ENCODE results near the gene ASB17. TPM values are rescaled to one million over a fixed set of nuclear protein-coding genes. Genes with fewer than 3 reads are reported as not detected.
A peak's percentile ranks its signal among the peaks of the same experiment; 100 is the strongest.
"Not testable (repeated sequence)": the region's sequence is repeated elsewhere in the genome, so short reads cannot be mapped to it uniquely, and the experiment has no call there.

Gene ASB17, protein sequence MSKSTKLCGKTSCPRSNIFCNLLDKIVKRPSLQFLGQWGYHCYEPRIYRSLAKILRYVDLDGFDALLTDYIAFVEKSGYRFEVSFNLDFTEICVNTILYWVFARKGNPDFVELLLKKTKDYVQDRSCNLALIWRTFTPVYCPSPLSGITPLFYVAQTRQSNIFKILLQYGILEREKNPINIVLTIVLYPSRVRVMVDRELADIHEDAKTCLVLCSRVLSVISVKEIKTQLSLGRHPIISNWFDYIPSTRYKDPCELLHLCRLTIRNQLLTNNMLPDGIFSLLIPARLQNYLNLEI
- not detected for total RNA-seq

DNA sequence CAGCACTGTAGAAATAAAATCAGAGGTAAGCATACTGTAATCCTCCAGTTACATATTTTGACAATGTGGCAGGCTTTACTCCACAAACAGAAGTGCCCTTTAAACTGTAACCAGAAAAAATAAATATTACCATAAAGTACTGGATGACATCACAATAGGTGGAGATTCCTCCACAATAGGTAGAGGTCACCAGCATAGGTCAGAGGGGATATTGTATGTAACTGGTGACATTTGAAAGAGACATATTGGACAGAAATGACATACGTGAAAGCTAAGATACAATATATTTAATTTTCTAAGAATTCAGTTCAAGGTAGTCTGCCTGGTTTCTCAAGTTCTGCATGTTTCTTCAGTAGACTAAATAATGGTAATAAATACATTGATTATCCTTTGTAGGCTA lies at the start of gene ASB17:
Gene ASB17 (minus strand): TSS at position 101 of the 400 bp plus-strand sequence. CDS start 113 bp downstream, outside the sequence.
- DNase-seq (ENCODE audit: low spot score) (no peak), ATAC-seq (no peak)
- intact Hi-C loops (cut with DNase I): no loop called here

DNA sequence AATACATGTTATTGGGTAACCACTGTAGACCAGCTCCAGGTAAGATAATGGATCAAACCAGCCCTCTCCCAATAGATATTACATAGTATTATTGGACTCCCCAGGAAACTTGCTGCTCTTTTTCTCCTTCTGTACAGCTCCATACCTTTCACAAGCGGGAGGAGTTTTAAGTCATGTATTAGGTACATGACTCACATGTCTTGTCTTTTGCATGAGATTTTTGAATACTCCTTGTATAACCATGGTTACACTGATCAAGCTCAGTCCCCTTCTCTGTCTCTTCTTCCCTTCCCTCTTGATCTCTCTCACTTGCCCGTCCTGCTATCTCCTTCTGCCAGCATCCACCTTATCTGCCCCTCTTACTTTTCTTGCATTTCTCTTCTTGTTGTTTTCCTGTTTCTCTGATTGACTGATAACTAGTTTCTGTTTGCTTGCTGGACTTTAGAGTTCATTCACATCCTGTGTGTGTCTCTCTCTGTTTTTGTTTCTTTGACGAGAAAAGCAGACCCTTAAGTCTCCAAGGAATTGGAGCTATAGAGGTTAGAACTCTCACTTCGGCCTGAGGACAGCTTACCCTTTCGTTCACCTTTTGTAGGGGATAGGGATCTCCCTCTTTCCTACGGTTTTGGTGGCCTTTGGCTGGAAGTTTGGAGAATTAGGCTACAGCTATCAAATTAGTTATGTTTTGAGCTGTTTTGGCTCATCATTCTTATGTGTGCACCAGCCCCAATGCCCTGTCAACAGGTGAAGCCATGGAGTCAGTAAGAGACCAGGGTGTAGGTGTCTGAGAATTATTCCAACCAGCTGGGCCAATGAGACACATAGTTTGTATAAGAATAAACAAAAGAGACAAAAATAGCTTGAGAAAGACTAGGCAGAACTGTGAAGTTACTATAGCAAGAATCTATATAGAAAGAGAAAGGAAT lies 49.0 kb upstream of the ASB17 start:
- intact Hi-C loops (cut with DNase I): no loop called here
- DNase-seq (ENCODE audit: low spot score) (no peak), ATAC-seq (no peak)

DNA sequence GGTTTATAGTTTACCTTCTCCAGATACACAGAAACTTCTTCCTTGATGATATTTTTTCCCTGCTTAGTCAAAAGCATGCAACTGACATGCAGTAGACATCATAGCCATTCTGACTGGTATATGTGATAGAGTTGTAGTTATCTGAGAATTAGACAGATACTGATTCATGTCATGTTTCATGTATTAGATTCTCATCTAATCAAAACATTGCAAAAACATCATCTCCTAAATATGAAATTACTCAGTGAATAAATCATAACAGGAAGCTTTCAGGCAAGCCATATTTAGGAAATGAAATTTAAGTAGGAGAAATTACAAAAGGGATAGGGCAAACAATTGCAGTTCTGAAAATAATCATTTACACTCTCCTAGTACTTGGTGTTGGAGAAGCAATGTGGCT lies 38.4 kb upstream of the ASB17 start:
- no peak for DNase-seq (ENCODE audit: low spot score)
- no peak for ATAC-seq
- intact Hi-C loops (cut with DNase I): no loop called here

DNA sequence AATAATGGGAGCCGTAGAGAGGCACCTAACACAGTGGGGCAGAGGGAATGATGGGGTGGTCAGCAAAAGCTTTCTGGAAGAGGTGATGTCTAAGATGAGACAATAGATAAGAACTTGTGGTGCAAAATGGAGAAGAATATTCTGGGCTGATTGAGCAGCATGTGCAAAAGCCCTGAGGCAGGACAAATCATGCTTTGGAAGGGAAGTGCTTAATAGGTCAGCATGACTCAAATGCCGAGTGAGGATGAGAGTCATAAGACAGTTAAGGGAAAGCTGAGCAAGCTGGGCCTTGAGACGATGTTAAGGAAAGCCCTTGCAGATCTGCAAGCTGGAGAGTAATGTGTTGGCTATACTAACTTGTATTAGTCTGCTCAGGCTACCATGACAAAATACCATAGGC lies 37.3 kb upstream of the ASB17 start:
- no peak for ATAC-seq
- intact Hi-C loops (cut with DNase I): no loop called here
- no peak for DNase-seq (ENCODE audit: low spot score)

DNA sequence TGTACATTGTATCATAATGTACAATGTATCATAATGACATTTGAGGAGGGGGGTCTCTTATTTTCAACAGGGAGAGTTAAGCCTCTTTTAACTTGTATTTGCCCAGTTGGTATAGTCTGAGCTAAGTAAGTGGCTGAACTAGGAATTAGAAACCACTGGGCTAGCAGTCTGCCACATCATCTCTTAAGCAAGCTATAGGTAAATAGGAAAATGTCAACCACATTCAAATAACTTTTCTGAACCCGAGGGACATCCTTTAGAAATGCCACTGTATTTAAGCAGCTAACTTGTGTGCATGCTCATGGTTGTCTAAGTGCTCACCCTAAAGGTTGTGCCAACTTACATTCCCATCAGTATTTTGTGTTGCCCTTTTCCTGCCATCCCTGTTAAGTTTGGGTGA lies 35.5 kb upstream of the ASB17 start:
- no peak for DNase-seq (ENCODE audit: low spot score)
- intact Hi-C loops (cut with DNase I): no loop called here
- ATAC-seq: no peak

DNA sequence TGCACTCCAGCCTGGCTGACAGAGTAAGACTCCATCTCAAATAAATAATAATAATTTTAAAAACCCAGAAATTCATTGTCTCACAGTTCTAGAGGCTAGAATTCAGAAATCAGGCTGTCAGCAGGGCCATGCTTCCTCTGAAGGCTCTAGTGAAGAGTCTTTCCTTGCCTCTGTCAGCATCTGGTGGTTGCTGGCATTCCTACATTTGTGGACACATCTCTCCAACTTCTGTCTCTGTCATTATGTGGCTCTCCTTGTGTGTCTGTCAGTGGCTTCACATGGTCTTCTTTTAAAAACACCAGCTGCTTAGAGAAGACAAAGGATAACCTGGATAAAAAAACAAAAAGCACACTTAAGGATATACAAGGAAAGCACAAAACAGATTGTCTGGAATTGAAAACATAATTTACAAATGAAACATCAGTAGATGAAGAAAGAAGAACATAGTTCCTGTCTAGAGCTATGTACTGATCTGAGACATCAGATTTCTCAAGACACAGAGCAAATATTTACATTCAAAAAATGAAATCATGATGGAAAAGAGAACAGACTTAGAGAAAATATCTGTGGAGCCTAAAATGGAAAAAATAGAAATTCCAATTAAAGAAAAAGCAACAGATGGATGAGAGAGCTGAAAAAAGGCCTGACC lies 32.7 kb upstream of the ASB17 start:
- no peak for ATAC-seq
- intact Hi-C loops (cut with DNase I): no loop called here
- DNase-seq (ENCODE audit: low spot score): no peak

DNA sequence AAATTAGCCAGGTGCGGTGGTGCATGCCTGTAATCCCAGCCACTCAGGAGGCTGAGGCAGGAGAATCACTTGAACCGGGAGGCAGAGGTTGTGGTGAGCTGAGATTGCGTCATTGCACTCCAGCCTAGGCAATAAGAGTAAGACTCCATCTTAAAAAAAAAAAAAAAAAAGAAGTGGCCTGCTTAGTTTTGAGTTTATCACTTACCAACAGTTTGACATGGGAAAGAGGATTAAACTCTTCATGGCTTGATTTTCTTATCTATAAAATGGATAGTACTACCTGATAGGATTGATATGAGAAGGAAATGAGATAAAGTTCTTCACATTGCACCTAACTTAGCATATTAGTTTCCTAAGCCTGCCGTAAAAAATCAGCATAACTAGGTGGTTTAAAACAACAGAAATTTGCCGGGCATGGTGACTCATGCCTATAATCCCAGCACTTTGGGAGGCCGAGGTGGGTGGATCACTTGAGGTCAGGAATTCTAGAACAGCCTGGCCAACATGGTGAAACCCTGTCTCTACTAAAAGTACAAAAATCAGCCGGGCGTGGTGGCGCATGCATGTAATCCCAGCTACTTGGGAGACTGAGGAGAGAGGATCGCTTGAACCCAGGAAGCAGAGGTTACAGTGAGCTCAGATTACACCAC lies 32.0 kb upstream of the ASB17 start:
- intact Hi-C loops (cut with DNase I); DNase-seq (ENCODE audit: low spot score); ATAC-seq: not testable (repeated sequence)

DNA sequence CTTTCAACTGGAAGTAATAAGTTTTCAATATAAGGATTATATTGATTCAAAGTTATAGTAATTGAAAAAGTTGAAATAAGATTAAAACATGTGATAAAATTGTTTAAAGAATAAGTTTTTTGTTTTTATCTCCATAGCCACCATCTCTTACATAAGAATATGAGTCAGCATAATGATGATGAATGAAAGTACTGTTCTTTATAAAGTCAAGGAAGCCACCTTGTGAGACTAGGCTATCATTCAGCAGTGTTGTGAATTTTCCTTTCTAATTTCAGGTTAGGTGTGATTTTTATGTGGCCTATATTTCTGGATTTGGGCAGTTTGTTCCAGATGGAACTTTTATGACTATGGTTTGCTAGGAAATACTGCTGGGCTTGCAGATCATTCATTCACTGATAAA lies 22.4 kb upstream of the ASB17 start:
- ATAC-seq (peak; percentile 74), DNase-seq (ENCODE audit: low spot score) (no peak)
- intact Hi-C loops (cut with DNase I): no loop called here

DNA sequence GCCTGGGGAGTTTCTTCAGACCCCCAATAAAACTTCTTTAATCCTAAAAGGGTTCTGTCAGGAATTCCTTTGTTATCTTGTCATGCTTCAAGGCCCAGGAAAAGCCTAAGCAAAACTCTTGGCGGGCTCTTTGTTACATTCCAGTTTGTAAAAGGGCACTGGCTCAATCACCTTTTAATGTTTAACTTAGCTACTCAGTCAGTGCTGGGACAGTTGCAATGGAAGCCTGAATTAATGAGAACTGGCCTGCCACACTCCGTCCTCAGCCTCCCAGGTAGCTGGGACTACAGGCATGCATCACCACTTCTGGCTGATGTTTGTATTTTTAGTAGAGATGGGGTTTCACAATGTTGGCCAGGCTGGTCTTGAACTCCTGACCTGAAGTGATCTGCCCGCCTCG lies 21.3 kb upstream of the ASB17 start:
- DNase-seq (ENCODE audit: low spot score): no peak
- ATAC-seq: no peak
- intact Hi-C loops (cut with DNase I): no loop called here

DNA sequence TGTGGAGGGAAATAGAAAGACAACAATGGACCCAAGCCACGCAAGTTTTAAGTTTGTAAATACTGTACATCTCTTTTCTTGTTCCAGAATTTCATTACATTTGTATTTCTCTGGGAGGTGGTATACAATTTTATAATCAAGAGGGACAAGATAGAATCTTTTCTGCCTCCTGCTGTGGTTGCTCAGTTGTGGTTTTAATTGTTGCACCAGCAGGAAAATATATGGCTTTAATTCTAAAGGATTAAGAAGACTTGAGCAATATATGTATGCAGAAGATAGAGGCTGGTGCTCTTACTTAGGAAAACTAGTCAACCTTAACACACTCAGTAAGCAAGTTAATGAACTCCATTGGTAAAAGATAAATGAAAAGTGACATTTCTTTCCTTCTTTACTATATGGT lies 19.8 kb upstream of the ASB17 start:
- ATAC-seq: no peak
- intact Hi-C loops (cut with DNase I): no loop called here
- DNase-seq (ENCODE audit: low spot score): no peak

DNA sequence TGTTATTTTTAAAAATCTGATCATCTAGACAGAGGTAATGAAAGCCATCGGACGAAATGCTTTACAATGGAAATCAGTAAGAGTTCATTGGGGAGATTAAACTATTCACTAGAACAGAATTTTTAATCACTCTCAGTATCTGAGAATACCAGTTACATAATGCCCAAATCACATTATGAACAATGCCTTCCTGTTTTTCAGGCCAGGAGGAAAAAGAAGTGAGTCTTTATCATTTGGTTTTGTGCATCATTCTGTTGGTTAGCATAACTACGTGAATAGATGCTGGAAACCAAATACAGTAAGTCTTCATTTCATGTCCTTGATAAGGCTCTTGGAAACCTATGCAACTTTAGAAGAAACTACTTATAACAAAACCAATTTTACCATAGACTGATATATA lies 18.0 kb upstream of the ASB17 start:
- ATAC-seq (no peak), DNase-seq (ENCODE audit: low spot score) (no peak)
- intact Hi-C loops (cut with DNase I): no loop called here

DNA sequence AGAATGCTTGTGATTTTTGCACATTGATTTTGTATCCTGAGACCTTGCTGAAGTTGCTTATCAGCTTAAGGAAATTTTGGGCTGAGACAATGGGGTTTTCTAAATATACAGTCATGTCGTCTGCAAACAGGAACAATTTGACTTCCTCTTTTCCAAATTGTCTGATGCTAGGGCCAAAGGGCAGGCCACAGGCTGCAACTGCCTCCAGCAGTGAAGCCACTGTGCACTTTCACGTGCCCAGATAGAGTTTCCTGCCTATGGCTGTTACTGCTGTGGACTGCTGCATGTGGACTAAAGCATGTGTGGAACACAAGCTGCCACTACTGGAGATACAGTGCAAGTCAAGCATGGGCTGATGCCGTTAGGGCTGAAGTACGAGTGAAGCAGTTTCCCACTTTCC lies 10.8 kb upstream of the ASB17 start:
- ATAC-seq; DNase-seq (ENCODE audit: low spot score); intact Hi-C loops (cut with DNase I): not testable (repeated sequence)

DNA sequence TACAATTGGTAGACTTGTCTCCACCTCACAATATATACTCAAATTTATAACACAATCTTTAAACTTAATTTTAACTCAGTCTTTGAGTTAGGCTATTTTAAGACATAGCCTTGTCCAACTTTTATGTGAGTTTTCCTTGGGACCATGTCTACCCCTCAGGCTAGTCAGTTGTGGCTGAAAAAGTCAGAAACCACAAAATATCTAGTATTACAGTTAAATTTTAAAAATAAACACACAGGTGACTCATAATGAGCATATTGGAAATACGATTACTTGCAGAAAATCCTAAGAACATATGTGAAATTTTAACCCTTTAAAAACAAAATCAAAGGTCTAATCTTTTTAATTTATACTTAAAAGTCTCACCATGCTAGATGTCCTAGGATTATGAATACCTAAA lies 4.8 kb upstream of the ASB17 start:
- DNase-seq (ENCODE audit: low spot score) (no peak), ATAC-seq (no peak)
- intact Hi-C loops (cut with DNase I): no loop called here

DNA sequence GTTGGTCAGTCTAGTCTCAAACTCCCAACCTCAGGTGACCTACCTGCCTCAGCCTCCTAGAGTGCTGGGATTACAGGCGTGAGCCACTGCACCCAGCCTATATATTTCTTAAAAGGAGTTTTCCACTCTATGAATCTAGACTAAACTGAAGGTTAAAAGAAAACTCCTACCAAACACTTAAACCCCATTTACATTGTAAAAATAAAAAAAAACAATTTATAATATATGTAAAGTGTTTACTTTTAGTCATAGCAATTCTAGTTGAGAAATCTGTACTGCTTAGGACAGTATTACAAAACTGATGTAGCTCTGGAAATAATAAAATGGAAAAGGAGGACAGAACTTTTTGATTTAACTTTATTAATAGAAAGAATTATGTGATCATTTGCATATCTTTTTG lies 9.5 kb downstream of the ASB17 start:
- ATAC-seq (no peak), DNase-seq (ENCODE audit: low spot score) (no peak)
- intact Hi-C loops (cut with DNase I): no loop called here

DNA sequence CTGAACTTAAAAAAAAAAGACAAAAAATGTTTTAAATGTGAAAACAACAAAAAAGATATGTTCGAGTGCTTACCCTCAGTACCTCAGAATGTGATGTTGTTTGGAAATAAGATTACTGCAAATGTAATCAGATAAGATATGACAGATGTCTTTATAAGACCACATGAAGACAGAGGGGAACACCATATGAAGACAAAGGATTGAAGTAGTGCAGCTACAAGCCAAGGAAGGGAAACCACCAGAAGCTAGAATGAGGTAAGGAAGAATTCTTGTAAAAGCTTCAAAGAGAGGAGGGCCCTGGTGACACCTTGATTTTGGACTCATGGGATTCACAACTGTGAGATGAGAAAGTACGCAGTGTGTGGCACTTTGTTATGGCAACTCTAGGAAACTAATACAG lies 15.4 kb downstream of the ASB17 start:
- intact Hi-C loops (cut with DNase I): no loop called here

DNA sequence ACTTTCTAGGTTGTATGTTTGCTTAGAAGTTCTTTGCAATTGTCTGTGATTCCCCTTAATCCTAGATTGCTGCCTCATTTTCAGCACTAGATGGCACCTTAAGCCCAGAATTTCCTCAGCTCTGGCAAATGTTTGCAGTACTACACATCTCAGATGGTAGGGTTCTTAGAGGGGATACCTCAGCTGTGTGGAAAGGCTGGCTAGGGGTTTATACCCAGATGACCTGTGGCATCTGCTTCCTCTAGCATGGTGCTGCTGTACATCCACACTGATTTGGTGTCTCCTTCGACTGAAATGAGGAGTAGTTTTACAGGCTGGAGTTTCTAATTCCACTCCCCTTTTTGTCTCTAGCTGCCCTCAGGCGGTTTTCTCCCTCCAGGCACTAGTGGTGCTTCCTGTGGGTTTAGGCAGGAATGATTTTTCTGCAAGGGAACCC lies 23.5 kb downstream of the ASB17 start:
- intact Hi-C loops (cut with DNase I): no loop called here
- DNase-seq (ENCODE audit: low spot score): no peak
- no peak for ATAC-seq

More for the DNA sequence above, 15.4 kb downstream of the ASB17 start:
- ATAC-seq (no peak), DNase-seq (ENCODE audit: low spot score) (no peak)

DNA sequence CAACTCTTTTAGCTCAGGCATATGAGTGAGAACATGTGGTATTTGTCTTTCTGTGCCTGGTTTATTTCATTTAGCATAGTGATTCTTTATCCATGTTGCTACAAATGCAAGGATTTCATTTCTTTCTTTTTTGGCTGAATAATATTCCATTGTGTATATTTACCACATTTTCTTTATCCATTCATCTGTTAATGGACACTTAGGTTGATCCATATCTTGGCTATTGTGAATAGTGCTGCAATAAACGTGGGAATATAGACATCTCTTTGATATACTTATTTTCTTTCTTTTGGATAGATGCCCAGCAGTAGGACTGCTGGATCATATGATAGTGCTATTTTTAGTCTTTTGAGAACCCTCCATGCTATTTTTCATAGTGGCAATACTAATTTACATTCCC lies 30.8 kb downstream of the ASB17 start:
- intact Hi-C loops (cut with DNase I): no loop called here
- ATAC-seq (no peak), DNase-seq (ENCODE audit: low spot score) (no peak)

DNA sequence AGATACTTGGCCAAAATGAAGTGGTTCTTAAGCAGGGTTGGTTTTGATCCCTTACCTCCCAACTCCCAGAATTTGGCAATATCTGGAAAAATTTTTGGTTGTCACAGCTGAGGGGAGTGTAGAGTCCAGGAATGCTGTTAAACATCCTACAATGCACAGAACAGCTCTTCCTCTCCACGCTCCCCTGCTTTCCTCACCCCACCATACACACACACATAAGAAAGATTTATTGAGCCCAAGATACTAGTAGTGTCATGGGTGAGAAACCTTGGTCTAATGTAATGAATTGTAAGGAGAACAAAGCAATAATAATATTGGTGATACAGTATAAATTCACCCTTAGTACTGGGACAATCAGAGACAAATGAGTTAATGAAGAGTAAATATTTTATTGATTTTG lies 47.8 kb downstream of the ASB17 start:
- no peak for ATAC-seq
- intact Hi-C loops (cut with DNase I): no loop called here
- no peak for DNase-seq (ENCODE audit: low spot score)

DNA sequence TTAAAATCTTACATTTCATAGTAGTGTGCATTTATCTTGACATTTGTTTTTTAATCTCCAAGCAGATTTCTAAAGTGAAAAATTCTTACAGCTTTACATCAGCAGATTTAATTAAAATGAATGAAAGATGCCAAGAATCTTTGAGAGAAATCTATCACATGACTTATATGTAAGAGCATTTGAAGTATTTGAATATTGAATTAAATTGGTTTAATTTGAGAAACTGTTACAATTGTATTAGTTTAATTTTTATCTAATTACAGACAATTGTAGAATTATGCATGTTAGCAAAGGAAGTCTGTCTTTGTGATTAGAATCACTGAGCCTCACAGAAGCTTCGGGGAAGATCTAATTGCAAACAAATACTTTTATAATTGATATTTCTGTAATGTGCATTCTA lies 52.2 kb downstream of the ASB17 start:
- intact Hi-C loops (cut with DNase I): no loop called here
- ATAC-seq (no peak), DNase-seq (ENCODE audit: low spot score) (no peak)

Data from sciatic nerve (tissue), 2 donors.